PC-9 (cell line): ENCODE measurements around the gene RPS5. TPM values are rescaled to one million over a fixed set of nuclear protein-coding genes. Genes with fewer than 3 reads are reported as not detected.
A peak's percentile ranks its signal among the peaks of the same experiment; 100 is the strongest.

Source experiments
- BruUV-seq: library from RNA; stranded (reverse); fragments of 400-500 nt; replicated peaks from 2 replicates; lab custom pipeline; 2021; lab: Mats Ljungman, UMichigan
- CTCF ChIA-PET: fragments of 300-600 bp; sonication (Branson Sonifier 250); formaldehyde crosslinking; loops from one replicate; lab custom pipeline; 2022; ENCODE audit warnings: antibody characterized with exemption; lab: Charles Lee
- POLR2A ChIA-PET: fragments of 300-600 bp; sonication (Branson Sonifier 250); formaldehyde crosslinking; loops from one replicate; lab custom pipeline; 2022; ENCODE audit warnings: antibody characterized with exemption; ENCODE audit not compliant: unreplicated experiment; lab: Charles Lee
- DNase-seq, 2 experiments: peaks; one replicate each; pipeline versions ENCODE4 v3.0.0 to v3.0.0-alpha.2; 2015 to 2022; ENCODE audit warnings: mixed read lengths in 1 of 2
- H2AFZ ChIP-seq: fragments of 200-600 bp; sonication (generic); 2 replicates; pipeline ENCODE4 v1.8.1; 2017; ENCODE audit warnings: antibody characterized with exemption
- H3F3A ChIP-seq: fragments of 200-600 bp; sonication (generic); 2 replicates; pipeline ENCODE4 v1.8.1; 2017; ENCODE audit warnings: antibody characterized with exemption, mild to moderate bottlenecking, low read depth; ENCODE audit not compliant: insufficient read depth
- H3K27ac ChIP-seq: fragments of 200-600 bp; sonication (generic); 2 replicates; pipeline ENCODE4 v1.6.1; 2016; ENCODE audit warnings: mixed run types
- H3K27me3 ChIP-seq: fragments of 200-600 bp; sonication (generic); 2 replicates; pipeline ENCODE4 v1.6.1; 2016; ENCODE audit warnings: low read depth, mixed run types; ENCODE audit not compliant: insufficient read depth
- H3K36me3 ChIP-seq: fragments of 200-600 bp; sonication (generic); 2 replicates; pipeline ENCODE4 v1.6.1; 2016; ENCODE audit warnings: low read depth, mixed run types
- H3K4me1 ChIP-seq: fragments of 200-600 bp; sonication (generic); replicated peaks from 2 replicates; pipeline ENCODE4 v1.6.1; 2016; ENCODE audit warnings: mixed run types; ENCODE audit not compliant: insufficient read depth
- H3K4me2 ChIP-seq: fragments of 200-600 bp; sonication (generic); 2 replicates; pipeline ENCODE4 v1.6.1; 2017; ENCODE audit warnings: mixed run types
- H3K4me3 ChIP-seq: fragments of 200-600 bp; sonication (generic); 2 replicates; pipeline ENCODE4 v1.6.1; 2016; ENCODE audit warnings: mixed run types
- H3K79me2 ChIP-seq: fragments of 200-600 bp; sonication (generic); 2 replicates; pipeline ENCODE4 v1.6.1; 2017; ENCODE audit warnings: low read depth, mixed run types
- H3K9me2 ChIP-seq: fragments of 200-600 bp; sonication (generic); 2 replicates; pipeline ENCODE4 v1.8.1; 2017; ENCODE audit warnings: mild to moderate bottlenecking; ENCODE audit not compliant: insufficient read depth
- H3K9me3 ChIP-seq: fragments of 200-600 bp; sonication (generic); 2 replicates; pipeline ENCODE4 v1.8.1; 2016; ENCODE audit warnings: low read depth; ENCODE audit not compliant: insufficient read depth
- H4K20me1 ChIP-seq: fragments of 200-600 bp; sonication (generic); 2 replicates; pipeline ENCODE4 v1.8.1; 2017; ENCODE audit not compliant: insufficient read depth
- CTCF ChIP-seq: fragments of 200-600 bp; sonication (generic); conservative IDR thresholded peaks from 2 replicates; pipeline ENCODE4 v1.6.1; 2017; ENCODE audit warnings: mixed run types, antibody characterized with exemption, mild to moderate bottlenecking, moderate library complexity
- EZH2 ChIP-seq: fragments of 200-600 bp; sonication (generic); IDR thresholded peaks from 2 replicates; pipeline ENCODE4 v1.8.0; 2017; ENCODE audit warnings: antibody characterized with exemption, low read depth
- intact Hi-C: fragments of 100-400 bp; cut with micrococcal nuclease; formaldehyde crosslinking; loops from one replicate; pipeline ENCODE4 v1.10.0; 2022; ENCODE audit not compliant: unreplicated experiment
- total RNA-seq: library from RNA; stranded (reverse); gene quantifications from 2 replicates; pipeline ENCODE4 v1.2.3, GENCODE V29; 2021

The RPS5 gene
- total RNA-seq, 1 experiment from 2014 or later, result 961 TPM

GRCh38 chr19:58395220-58395978 lies 8.3 kb downstream of the RPS5 start, which contains the start of gene RNF225:
RNF225 (plus strand) TSS chr19:58395656; CDS start chr19:58396090, 434 bp downstream.
- H3K4me2 ChIP-seq, result peak within 1 kb of the TSS; percentile 49
- H3K79me2 ChIP-seq, result peaks cover 24% of the 10 kb centered on the region
- peaks cover 25% of the 10 kb centered on the region for H4K20me1 ChIP-seq
- no peak within 1 kb of the TSS for H3K4me3 ChIP-seq
- POLR2A ChIA-PET, result interaction anchor here (0.7 kb wide), 1 partner anchor 62 kb away, joined by 4 read pairs; no protein-coding TSS in a partner anchor
- H3K9me2 ChIP-seq, result no peaks in the 10 kb centered on the region
- peaks cover 43% of the 10 kb centered on the region for H3F3A ChIP-seq
- H2AFZ ChIP-seq, result no peak within 1 kb of the TSS
- TF ChIP-seq CTCF (no peak), EZH2 (no peak)
- no peaks in the 10 kb centered on the region for H3K36me3 ChIP-seq
- intact Hi-C loops, result loop anchor here (2.0 kb wide), 1 partner anchor 15 kb away; the partner anchor contains the start of gene ZNF837
- peaks cover 27% of the 10 kb centered on the region for H3K4me1 ChIP-seq
- H3K27me3 ChIP-seq, result no peaks in the 10 kb centered on the region
- peak; percentile 60 to 89 for DNase-seq
- CTCF ChIA-PET, result no interaction called here
- peak within 1 kb of the TSS; percentile 66 for H3K27ac ChIP-seq
- no peaks in the 10 kb centered on the region for H3K9me3 ChIP-seq
- no TSS peak for BruUV-seq

GRCh38 chr19:58395979-58396627 lies 9.0 kb downstream of the RPS5 start:
- Histone ChIP-seq H2AFZ (no peak overlapping the region), H3K4me3 (no peak overlapping the region), H3K36me3 (no peaks in the 10 kb centered on the region), H3K9me3 (no peaks in the 10 kb centered on the region), H3F3A (peaks cover 43% of the 10 kb centered on the region), H3K79me2 (peaks cover 17% of the 10 kb centered on the region), H3K27me3 (no peaks in the 10 kb centered on the region), H3K9me2 (no peaks in the 10 kb centered on the region), H4K20me1 (peaks cover 20% of the 10 kb centered on the region), H3K4me2 (peak overlapping the region; percentile 49), H3K4me1 (peaks cover 32% of the 10 kb centered on the region), H3K27ac (no peak overlapping the region)
- no peak for DNase-seq
- no TSS peak for BruUV-seq
- TF ChIP-seq CTCF, result no peak
- no peak for TF ChIP-seq EZH2
- CTCF ChIA-PET, result no interaction called here
- POLR2A ChIA-PET, result interaction anchor here (0.7 kb wide), 1 partner anchor 61 kb away, joined by 4 read pairs; no protein-coding TSS in a partner anchor
- intact Hi-C loops, result loop anchor here (2.0 kb wide), 1 partner anchor 15 kb away; the partner anchor contains the start of gene ZNF837

- POLR2A ChIA-PET, result no interaction called here
- intact Hi-C loops, result no loop called here
- no peaks in the 10 kb centered on the region for H3K9me3 ChIP-seq
- H2AFZ ChIP-seq, result no peak overlapping the region
- no peaks in the 10 kb centered on the region for H3K36me3 ChIP-seq
- peaks cover 16% of the 10 kb centered on the region for H4K20me1 ChIP-seq
- H3K4me1 ChIP-seq, result peaks cover 32% of the 10 kb centered on the region
- TF ChIP-seq CTCF, result no peak
- BruUV-seq, result no TSS peak
- H3K27ac ChIP-seq, result no peak overlapping the region
- peaks cover 8% of the 10 kb centered on the region; the same call in 1 of the 2 replicates for H3K79me2 ChIP-seq
- CTCF ChIA-PET, result no interaction called here
- no peak for DNase-seq
- H3K4me3 ChIP-seq, result no peak overlapping the region
- no peak overlapping the region for H3K4me2 ChIP-seq
- H3K27me3 ChIP-seq, result no peaks in the 10 kb centered on the region
- no peaks in the 10 kb centered on the region for H3K9me2 ChIP-seq
- H3F3A ChIP-seq, result peaks cover 41% of the 10 kb centered on the region
Measured at GRCh38 chr19:58396691-58397532, 9.8 kb downstream of the RPS5 start.
